Activated CD4-positive, alpha-beta T cell treated with anti-CD3 and anti-CD28 coated beads, Interleukin-10, Interleukin-2, amounts not matched to agents 100 ng/mL and 50 ng/mL, durations not matched to agents 16 hours and 8 hours (primary cell): ENCODE measurements around the gene ZNF526.

ENCODE experiments used
- DNase-seq: peaks from one replicate; pipeline ENCODE4 v3.0.0-alpha.2; 2020

The ZNF526 gene, protein sequence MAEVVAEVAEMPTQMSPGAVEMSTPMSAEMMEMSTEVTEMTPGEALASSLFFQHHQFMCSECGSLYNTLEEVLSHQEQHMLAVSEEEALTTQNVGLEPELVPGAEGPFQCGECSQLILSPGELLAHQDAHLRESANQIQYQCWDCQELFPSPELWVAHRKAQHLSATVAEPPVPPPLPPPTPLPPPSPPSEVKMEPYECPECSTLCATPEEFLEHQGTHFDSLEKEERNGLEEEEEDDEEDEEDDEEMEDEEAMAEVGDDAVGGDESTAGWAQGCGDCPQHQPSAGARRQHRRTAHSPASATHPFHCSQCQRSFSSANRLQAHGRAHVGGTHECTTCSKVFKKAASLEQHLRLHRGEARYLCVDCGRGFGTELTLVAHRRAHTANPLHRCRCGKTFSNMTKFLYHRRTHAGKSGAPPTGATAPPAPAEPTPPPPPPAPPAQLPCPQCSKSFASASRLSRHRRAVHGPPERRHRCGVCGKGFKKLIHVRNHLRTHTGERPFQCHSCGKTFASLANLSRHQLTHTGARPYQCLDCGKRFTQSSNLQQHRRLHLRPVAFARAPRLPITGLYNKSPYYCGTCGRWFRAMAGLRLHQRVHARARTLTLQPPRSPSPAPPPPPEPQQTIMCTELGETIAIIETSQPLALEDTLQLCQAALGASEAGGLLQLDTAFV

DNA sequence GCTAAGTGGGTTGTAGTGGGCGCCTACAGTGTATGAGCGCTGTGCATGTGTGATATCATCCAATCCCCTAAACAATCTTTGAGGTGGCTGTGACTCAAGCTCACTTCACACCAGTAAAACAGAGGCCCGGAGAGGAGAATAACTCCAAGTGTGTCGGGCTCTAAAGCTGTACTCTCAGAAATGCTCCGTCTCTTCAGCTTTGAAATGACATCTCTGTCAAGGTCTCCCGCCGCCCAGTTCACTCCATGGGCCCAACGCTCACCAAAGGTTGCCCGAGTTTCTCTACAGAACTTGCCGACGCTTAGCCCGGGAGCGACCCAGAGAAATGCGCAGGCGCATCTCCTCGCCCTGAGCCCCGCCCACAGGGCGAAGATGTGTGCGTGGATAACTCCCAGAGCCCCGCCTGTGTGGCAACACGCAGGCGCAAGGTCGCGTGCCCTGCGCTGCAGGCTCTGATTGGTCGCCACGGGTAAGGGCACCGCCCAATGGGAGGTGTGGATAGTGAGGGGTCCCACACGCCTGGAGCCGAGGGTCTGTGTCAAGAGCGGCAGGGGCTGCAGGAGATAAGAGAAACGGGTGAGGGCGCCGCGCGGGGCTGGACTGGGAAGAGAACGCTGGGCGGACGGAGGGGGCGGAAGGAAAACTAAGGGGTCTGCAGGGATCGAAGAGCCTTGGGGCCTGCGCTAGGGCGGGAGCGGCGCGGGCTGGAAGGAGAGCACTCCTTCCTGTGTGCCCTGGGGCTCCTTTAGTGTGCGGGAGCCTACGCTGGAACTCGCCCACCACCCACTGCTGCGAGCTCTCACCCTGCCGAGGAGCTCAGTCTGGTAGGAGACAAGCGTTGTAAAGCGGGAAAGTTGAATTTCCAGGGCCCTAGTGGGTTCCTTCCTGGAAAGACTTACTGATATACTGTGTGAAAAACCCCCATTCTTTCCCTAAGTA is at the start of gene ZNF526:
Gene ZNF526 (plus strand): TSS at position 501 of the 939 bp plus-strand sequence. CDS start 4,092 bp downstream, outside the sequence.
- DNase-seq, result peak; percentile 99

DNA sequence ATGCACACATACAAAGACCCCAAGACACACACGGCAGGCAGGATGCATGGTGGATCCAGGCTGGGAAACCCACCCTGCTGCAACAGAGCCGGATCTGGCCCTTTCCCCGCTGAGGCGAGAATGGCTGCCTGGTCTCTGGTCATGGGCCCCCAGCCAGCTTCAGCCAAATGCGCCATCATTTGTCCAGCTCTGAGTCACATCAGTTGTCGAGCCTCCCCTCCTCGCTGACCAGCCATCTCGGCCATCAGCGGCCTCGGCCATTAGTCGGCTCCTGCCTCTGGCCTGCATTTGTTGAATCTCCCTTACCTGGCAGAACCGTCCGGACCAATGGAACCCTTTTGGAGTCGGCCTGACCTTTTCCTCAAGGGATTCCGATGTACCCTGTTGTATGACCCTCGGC is 49.4 kb upstream of the ZNF526 start:
- no peak for DNase-seq

DNA sequence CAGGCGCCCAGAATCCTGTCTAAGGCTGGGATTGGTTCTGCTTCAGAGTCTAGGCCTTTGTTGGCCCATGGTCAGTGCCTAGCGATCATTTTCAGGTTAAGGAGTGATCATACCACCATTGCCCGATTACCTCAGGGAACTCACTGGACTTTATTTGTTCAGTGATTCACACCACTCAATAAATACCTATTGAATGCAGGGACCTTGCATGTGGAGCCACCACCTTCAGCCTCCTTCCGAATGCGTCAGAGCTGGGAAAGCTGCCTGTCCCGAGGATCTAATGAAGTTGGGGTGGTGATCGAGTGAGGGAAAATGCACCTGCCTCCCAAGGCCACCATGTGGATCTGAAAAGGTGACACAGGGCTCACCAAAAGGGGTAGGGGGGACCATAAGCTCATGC is 47.9 kb upstream of the ZNF526 start:
- DNase-seq, result no peak

DNA sequence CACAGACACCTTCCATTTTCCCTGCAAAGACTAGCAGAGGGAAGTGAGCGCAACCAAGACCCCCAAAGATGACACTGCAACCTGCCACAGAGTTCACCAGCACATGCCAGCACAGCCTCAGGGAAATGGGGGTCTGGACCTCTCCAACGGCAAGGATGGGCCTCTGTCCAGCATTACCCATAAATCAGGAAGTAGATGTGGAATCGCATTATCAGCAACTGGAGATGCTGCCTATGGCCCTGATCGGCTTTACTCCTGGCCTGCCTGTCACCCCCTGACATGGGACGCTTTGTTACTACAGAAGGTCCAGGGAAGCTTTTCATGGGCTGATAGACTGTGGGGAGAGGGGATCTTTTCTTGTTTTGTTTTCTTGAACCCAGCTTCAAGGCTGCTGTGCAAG is 46.4 kb upstream of the ZNF526 start:
- DNase-seq, result no peak

DNA sequence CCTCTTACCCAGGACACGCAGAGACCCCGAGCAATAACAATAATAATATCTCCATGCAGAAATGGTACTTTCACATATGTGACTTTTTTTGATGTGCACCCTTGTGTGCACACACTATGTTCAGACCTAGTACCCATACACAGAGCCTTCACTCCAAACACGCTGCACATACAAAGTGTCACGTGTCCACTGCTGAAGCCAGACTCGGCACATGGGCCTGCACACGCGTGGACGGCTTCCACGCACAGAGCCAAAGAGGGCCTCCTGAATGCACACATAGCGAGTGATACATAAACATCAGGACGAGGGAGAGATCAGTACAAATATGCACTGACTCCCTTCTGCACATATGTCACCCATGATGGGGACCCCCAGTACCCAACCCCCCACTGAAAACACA is 45.9 kb upstream of the ZNF526 start:
- no peak for DNase-seq

DNA sequence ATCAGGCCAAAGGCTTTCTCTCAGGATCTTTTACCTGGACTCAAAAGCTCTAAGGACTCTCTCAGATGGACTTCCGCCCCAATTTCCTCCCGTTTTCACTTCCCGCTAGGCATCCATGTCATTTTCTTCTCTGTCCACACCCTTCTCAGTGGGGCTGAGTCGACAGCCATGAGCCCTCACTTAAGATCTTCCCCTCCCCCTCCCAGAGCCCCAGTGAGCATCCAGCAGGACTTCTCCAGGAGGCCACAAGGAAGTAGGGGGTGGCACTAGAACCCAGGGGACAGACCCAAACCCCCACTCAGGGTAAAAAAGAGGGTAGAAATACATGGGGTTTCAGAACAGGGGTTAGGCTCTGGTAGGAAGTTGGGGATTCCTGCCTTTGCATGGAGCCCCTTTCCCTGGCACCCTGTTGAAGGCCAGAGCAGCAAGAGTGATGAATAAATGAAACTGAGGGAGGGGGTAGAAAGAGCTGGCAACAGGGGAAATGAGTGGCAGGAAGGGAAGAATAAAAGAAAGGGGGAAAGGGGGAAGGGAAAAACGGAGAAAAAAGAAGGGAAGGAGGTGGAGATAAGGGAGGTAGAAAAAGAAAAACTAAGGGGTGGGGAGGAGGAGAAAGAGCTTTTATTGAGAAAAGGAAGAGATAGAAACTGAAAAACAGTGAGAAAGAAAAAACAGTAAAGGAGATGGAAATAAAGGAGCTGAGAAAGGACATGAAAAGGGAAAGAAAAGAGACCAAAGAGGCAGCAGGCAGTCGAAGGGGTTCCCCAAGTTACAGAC is 45.0 kb upstream of the ZNF526 start:
- DNase-seq, result no peak

DNA sequence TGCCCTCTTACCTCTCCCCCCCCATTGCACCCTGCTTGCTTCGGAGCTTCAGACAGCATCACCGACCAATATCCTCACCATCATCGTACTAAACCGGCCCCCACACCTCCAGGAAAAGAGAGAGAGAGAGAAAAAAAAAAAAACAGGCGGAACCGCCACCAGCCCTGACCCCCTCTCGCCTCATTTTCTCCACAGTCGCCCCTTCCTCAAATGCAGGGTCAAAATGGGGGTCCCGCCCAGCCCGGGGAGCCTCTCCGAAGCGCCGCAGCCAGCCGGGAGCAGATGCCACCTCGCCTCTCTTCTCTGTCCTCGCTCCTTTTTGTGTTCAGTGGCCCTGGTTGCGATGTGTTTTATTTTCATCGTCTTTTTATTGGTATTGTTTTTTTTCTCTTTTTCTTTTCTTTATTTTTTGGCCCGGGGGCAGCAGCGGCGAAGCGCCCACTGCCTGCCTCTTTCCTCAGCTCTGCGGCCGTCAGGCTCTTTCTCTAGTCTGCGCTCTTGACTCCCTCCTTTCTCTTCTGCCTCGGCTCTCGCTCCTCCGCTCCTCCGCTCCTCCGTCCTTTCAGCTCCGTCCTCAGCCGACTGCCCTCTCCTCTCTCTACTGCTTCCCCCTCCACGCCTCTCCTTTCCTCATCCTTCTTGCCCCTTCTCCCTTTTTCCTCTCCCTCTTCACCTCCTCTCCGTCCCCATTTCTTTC is 44.0 kb upstream of the ZNF526 start:
- no peak for DNase-seq

DNA sequence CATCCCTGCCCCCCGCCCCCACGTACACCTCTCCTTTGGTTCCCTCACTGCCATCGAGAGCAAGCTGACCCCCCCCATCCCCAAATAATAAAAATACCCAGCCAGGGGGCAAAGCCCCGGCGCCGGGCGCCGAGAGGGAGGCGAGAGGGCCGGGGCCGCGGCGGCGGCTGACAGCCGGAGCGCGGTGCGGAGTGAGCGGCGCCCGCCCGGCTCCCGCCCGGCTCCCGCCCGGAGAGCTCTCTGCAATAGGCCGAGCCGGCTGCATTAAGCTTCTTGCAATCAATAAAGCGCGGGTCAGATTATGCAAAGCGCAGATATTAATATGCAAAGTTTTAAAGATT is 43.5 kb upstream of the ZNF526 start:
- DNase-seq, result no peak

DNA sequence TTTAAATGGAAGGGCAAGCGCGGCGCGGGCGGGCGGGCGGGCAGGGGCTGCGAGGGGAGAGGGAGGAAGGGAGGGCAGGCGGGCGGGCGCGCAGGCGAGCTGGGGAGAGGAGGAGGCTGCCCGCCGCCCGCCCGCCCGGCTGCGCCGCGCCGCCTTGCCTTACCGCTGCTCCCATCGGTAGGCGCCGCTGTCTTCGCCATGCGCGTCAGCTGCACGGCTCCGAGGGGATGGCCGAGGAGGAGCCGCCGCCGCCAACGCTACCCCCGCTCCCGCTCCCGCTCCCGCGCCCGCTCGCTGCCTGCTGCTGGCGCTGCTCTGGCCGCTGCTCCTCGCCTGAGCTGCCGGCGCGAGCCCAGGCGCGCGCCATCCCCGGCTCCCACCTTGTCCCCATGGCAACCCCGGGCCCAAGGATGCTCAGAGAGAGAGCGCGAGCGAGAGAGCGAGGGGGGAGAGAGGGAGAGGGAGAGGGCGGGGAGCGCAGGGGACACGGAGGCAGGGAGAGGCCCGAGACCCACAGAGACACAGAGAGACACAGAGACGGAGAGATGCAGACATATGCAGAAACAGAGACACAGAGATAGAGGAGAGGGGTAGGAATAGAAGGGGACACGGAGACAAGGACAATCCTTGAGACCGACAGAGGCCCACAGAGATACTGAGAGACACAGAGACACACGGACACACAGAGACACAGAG is 43.0 kb upstream of the ZNF526 start:
- peak; percentile 79 for DNase-seq

DNA sequence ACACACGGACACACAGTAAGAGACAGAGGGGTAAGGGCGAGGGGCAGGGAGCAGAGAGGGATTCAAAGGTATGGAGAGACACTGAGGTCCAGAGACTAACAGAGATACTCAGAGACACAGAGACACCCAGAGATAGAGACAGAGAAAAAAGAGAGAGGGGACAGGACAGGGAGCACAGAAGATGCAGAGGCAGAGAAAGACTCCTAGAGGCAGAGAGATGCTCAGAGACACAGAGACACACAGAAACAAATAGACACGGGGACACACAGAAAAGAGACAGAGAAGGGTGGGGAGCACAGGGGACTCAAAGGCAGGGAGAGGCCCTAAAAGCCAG is 42.5 kb upstream of the ZNF526 start:
- DNase-seq, result no peak

DNA sequence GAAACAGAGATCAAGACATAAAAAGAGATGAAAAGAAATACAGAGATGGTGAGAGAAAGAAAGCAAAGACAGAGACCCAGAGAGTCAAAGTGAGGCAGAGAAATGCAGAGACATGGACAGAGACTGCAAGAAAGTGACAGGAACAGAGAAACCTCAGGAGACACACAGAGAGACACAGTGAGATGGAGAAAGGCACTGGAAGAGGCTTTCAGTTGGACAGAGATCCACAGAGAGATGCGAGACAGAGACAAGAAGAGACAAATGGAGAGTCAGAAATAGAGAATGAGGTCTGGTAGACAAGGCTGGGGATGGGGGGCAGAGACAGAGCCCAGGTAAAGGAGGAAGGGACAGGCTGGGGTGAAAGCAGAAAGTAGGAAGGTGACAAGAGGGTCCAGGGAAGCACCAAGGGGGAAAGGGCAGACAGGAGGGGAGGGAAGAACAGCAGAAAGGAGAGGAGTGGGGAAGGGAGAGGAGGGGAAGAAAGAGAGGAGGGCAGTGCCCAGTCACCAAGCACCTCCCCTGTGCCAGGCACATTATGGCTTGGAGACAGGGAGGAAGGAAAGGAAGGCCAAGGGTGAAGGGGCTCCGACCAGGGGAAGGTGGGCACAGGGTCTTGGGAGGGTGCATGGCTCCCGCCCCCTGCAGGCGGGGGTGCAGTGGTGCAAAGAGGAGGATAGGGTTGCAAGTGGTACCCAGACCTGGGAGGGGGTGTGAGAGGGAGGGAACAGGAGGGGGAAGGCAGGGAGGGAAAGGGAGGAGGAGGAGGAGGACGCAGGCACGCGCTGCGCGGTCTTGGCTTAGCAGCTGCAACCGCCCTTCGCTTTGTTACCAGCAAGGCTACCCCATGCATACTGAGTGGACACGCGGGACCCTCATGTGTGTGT is 41.1 kb upstream of the ZNF526 start:
- peak; percentile 27 for DNase-seq

DNA sequence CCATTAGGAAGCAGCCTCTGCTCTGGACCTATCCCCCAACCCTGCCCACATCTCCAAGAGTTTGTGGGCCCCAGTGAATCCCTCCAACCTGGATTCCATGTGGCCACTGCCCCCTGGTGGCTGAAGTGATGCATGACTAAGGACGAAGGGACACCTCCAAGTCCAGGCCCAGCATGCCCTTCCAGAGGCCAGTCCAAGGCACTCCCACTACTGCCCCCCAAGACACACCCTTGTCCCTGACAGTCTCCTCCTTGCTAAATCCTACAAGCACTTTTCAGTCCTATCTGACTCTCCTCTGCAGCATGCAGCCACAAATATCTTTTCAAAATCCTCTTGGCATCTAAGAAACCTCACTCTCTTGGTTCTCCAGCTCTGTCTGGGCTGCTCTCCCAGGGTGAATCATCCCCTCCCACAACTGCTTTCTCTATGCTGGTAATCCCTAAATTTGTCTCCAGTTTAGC is 35.7 kb upstream of the ZNF526 start:
- DNase-seq, result peak; percentile 79

DNA sequence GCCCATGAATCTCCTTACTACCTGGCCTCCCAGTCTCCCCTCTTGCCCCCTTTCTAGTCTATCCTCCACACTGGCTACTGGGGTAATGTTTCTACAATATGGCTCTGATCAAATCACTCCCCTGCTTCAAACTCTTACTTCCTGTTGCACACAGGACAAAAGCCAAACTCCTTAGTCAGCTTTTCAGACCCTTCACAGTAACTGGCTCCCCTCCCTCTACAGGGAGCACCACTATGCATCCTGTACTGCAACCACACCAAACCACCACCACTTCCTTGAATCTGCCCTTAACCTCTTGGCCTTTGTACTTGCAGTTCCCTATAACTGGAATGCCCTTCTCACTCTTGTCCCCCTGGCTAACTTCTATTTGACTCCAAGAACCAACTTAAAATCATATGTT is 34.8 kb upstream of the ZNF526 start:
- DNase-seq, result peak; percentile 69

DNA sequence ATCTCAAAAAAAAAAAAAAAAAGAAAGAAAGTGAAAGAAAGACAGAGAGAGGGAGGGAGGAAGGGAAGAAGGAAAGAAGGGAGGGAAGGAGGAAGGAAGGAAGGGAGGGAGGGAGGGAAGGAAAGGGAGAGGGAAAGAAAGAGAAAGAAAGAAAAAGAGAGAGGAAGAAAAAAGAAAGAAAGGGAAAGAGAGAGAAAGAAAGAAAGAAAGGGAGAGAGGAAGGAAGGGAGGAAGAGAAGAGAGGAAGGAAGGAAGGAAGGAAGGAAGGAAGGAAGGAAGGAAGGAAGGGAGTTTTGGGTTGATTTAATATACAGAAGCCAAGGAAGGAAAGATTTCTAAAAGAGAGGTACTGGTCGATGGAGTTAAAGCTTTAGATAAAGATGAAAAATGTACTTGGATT is 31.4 kb upstream of the ZNF526 start:
- no peak for DNase-seq

DNA sequence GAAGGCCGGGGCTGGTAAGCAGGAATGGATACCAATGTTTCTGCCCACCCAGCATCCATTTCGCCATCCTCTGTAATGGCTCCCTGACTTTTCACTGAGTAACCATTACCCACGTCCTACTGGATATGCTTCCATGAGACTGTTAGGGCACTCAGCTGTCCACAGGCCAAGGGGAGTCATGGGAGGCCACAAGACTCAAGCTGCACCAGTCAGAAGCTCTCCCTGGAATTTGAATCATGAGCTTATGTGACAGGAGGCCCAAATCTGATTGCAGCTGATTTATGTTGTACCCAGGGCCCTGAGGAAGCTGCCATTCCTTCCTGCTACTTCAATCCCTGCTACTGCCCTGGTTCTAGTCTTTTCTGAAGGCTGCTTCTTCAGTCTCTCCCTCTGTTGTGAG is 31.0 kb upstream of the ZNF526 start:
- DNase-seq, result no peak

DNA sequence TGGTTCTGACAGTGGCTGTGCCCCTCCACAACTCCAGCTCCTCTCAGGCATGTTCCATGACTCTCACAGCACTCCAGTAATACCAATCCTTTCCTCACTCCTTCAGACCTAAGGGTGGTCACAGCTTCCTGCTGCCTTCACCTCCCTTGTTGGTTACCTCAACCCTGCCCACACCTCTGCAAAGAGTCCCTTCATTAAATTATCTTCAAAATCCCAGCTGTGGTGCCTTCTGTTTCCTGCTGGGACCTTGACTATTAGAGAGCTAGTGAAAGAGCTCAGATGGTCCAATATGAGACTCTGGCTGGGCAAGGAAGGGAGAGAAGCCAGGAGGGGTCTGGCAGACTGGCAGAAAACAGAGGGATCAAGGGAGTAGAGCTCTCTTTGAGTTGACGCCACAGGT is 28.8 kb upstream of the ZNF526 start:
- no peak for DNase-seq

DNA sequence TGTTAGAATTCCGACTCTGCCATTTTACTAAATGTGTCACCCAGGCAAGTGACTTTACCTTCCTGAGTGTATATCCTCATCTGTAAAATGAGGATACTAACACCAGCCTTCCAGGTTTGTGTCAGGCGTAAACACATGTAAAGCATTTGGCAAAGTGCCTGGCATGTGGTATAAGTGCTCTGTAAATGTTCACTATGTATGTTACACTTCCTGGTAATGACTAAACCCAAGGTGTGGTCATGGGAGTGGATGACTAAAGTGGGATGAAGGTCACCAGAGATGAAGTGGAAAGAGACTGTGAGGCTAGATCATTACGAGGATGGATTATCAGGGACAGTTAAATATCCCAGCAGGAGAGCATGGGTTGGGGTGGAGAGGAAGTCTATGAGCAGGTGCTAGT is 28.3 kb upstream of the ZNF526 start:
- DNase-seq, result peak; percentile 54

DNA sequence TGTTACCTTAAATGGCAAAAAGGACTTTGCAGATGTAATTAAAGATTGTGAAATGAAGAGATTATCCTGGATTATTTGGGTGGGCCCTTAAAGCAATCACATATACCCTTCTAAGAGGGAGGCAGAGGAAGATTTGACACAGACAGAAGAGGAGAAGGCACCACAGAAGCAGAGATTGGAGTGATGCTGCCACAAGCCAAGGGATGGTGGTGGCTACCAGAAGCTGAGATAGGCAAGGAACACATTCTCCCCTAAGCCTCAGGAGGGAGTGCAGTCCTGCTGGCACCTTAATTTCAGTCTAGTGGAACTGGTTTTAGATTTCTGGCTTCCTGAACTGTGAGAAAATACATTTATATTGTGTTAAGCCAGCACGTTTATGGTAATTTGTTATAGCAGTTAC is 26.8 kb upstream of the ZNF526 start:
- no peak for DNase-seq

DNA sequence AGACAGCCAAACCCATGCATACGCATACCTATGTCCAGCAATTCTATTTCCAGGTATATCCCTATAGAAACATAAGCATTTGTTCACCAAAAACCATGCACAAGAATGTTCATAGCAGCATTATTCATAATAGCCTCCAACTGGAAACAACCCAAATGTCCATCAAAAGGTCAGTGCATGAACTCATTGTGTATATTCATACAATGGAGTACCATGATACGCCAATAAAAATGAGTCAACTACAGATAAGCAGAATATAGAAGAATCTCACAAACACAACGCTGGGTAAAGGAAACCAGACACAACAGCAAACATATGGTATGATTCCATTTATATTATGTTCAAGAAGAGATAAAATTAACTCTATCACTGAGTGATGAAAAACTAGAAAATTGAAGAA is 26.4 kb upstream of the ZNF526 start:
- DNase-seq, result no peak
